Measurements from ENCODE around the gene SLC44A5.

- TF ChIP-seq CTCF (IDR thresholded peaks at IDR 0.05; ENCODE audit: low read depth, low read length): no peak
- no peak for TF ChIP-seq POLR2A (IDR thresholded peaks at IDR 0.05; ENCODE audit: extremely low read depth, insufficient read length)
Measured at GRCh38 chr1:75548721-75549480, 62.0 kb downstream of the SLC44A5 start.
